ENCODE data around the gene ATP5F1E.

The ATP5F1E gene

GRCh38 chr20:59004763-59005522 is 27.2 kb downstream of the ATP5F1E start:
- DNase-seq: peak; percentile 59

- peak; percentile 64 for DNase-seq
Measured at GRCh38 chr20:59004493-59004762, 27.7 kb downstream of the ATP5F1E start.

- no peak for DNase-seq
Measured at GRCh38 chr20:59003836-59004492, 28.2 kb downstream of the ATP5F1E start.

GRCh38 chr20:59002874-59003399 is 29.2 kb downstream of the ATP5F1E start:
- DNase-seq: no peak

DNA sequence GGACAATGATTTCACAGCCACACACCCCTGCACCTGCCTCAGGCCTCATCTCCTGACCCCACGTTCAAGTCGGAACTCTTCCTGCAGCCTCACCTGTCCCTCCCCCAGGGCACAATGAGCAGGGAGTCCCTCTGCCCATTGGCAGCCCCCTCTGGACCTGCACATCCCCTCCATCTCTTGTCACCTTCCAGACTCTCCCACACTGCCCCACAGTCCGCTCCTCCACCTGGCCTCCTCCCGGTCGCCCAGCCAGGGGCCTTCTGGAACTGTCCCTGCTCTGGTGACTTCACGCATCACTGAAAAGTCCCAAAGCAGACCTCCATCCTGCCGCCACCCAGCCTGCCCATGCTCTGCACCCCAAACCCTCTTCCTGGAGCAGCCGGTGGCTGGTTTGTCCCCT is 29.7 kb downstream of the ATP5F1E start:
- no peak for DNase-seq

GRCh38 chr20:59001449-59002171 is 30.5 kb downstream of the ATP5F1E start:
- DNase-seq: no peak

GRCh38 chr20:59001068-59001448 is 31.1 kb downstream of the ATP5F1E start:
- no peak for DNase-seq

- no peak for DNase-seq
Measured at GRCh38 chr20:59000326-59000725, 31.8 kb downstream of the ATP5F1E start.

DNA sequence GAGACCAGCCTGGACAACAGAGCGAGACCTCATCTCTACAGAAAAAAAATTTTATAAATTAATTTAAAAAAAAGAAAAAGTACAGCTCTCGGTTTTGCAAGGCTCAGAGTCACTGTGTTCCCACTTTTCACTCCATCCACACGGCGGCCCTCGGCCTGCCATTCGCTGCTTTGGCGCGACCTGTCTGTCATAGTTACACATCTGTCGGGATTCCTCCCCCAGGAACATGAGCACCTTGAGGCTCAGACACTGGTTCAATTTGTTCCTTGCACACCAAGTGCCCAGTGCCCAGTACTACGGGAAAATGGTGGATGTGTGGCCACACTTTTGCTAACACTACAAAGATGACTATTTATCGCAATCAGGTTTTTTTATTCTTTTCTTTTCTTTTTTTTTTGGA is 33.5 kb downstream of the ATP5F1E start:
- DNase-seq: no peak

GRCh38 chr20:58997141-58997770 is 34.9 kb downstream of the ATP5F1E start:
- no peak for DNase-seq

GRCh38 chr20:58996226-58996611 is 35.9 kb downstream of the ATP5F1E start:
- DNase-seq: no peak

- DNase-seq: no peak
Measured at GRCh38 chr20:58995461-58996225, 36.5 kb downstream of the ATP5F1E start.

DNA sequence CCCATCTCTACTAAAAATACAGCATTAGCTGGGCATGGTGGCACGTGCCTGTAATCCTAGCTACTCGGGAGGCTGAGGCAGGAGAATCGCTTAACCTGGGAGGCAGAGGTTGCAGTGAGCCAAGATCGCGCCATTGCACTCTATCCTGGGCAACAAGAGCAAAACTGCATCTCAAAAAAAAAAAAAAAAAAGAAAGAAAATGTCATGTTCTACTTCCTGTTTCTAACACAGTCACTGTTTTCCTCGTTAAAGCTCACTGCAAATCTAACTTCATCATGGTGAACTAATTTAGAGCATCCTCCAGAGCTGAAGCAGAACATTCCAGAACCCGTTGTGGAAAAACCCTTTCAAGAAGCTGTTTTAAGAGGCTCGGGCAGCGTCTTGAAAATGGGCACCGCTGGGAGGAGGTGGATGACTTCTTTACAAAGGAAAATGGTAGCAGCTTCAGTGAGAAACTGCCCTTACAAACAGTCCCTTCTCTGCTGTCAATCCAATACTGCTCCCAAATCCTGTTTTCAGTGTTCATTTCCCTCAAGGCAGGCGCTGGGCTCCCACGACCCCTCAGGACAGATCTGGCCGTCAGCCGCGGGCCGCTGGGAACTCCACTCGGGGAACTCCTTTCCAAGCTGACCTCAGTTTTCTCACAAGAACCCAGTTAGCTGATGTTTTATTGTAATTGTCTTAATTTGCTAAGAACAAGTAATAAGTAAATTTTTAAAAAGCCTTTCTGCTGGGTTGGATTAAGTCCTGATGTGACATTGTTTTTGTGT is 37.6 kb downstream of the ATP5F1E start:
- DNase-seq: no peak

DNA sequence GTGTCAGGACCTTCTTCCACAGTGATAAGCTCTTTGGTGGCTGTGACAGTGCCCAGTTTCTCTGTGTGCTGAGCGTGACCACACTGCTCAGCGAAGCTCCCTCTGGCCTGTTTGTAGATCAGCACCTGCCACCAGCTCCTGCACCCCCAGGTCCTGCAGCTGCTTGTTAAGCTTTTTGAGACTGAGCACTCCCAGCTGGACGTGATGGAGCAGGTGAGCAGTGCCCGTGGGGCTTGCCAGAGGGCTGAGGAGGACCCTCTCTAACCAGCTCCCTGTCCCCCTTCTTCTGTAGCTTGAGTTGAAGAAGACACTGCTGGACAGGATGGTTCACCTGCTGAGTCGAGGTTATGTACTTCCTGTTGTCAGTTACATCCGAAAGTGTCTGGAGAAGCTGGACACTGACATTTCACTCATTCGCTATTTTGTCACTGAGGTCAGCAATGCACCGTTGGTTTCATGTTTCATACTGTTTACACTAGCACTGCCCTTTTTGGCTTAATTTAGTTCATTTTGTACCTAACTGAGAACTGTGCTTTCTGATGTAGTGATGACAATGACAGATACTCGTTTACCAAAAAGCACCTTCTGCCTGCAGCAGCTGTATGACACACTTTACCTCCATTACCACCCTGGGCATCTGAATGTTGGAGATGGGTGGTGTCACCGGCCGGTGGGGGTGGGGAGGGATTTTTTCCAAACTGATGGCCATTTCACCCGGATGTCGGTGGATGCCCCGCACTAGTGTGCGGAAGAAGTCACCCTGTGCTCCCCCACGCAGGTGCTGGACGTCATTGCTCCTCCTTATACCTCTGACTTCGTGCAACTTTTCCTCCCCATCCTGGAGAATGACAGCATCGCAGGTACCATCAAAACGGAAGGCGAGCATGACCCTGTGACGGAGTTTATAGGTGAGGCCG is 38.5 kb downstream of the ATP5F1E start:
- no peak for DNase-seq

DNA sequence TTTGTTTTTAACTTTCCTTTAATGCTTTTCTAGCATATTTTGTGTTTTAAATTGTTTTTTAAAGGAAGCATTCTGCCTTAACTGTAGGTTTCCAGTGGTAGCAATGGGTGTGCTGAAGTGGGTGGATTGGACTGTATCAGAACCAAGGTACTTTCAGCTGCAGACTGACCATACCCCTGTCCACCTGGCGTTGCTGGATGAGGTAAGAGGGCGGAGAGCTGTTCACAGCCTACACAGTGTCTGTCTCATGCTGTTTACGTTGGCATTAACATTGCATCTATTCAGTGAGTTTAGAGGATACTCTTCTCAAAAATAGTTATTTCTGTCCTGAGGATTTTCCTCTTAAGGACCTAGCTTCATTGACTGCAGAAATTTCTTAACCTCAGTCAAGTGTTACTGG is 39.2 kb downstream of the ATP5F1E start:
- no peak for DNase-seq

DNA sequence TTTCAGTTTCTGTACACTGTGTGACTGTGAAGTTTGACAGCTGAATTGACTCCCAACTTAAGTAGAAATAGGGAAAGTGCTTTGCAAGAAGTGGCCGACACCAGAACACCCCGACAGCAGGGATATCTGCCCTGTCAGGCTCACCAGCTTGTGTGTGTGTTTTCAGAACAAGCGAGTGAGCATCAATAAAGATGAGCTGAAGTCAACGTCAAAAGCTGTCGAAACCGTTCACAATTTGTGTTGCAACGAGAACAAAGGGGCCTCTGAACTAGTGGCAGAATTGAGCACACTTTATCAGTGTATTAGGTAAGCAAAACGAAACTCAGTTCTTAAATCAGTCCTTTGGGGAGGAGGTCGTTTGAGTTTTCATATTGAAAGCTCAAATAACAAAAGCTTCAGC is 40.4 kb downstream of the ATP5F1E start:
- DNase-seq: no peak

- DNase-seq: no peak
Measured at GRCh38 chr20:58990651-58991445, 41.3 kb downstream of the ATP5F1E start.

DNA sequence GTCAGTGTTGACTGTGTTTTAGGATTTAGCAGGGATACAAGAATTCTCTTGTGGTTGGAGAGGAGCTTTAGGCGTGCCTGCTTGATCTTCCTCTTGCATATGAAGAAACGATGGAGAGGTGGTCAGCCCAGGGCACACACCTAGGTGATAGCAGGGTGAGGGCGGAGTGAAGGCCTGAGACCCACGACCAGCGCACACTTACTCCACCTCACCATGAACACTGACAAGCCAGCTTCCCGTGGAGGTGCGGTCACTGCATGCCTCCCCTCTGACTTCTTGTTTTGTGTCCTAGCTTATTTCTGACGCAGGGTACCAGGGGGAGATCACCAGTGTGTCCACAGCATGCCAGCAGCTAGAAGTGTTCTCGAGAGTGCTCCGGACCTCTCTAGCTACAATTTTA is 42.9 kb downstream of the ATP5F1E start:
- DNase-seq: no peak

GRCh38 chr20:58988565-58988882 is 43.6 kb downstream of the ATP5F1E start:
- no peak for DNase-seq
